Peyer's patch (tissue), 4 donors: ENCODE measurements around the gene TEX53.

Source experiments
- POLR2A ChIP-seq, 2 donors: fragments of 450-650 bp; IDR thresholded peaks; one replicate each; pipeline ENCODE4 v1.5.1; 2017; ENCODE audit warnings: antibody characterized with exemption in 2 of 2, mild to moderate bottlenecking in 2 of 2, moderate library complexity in 2 of 2
- TF ChIP-seq, protein P1 (sequence below), 6 experiments: fragments of 450-650 bp in 4 of 6; fragments of 200-600 bp in 2 of 6; sonication (generic) in 1 of 6; IDR thresholded peaks; one replicate each; pipeline ENCODE4 v1.5.1; 2017 to 2019; ENCODE audit warnings: antibody characterized with exemption in 6 of 6, mild to moderate bottlenecking in 3 of 6, moderate library complexity in 1 of 6

DNA sequence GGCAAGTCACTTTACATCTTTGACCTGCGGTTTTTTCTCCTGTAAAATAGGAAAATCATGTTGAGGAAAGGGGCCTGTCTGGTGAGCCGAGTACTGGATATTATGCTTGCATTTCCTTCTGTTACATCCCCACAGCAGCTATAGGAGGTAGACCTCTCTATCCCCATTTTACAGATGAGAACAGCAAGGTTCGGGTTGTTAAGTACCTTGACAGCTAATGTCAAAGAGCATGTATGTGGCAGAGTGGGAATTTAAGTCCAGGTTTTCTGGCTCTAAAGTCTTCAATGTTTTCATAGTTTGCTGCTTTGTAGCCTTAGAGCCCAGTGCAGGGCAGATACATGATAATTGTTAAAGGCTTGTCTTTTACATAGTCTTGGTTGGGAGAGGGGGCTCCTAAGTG, 43.7 kb downstream of the TEX53 start:
- TF ChIP-seq, protein P1, sequence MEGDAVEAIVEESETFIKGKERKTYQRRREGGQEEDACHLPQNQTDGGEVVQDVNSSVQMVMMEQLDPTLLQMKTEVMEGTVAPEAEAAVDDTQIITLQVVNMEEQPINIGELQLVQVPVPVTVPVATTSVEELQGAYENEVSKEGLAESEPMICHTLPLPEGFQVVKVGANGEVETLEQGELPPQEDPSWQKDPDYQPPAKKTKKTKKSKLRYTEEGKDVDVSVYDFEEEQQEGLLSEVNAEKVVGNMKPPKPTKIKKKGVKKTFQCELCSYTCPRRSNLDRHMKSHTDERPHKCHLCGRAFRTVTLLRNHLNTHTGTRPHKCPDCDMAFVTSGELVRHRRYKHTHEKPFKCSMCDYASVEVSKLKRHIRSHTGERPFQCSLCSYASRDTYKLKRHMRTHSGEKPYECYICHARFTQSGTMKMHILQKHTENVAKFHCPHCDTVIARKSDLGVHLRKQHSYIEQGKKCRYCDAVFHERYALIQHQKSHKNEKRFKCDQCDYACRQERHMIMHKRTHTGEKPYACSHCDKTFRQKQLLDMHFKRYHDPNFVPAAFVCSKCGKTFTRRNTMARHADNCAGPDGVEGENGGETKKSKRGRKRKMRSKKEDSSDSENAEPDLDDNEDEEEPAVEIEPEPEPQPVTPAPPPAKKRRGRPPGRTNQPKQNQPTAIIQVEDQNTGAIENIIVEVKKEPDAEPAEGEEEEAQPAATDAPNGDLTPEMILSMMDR (IDR thresholded peaks at IDR 0.05), result no peak
- no peak for TF ChIP-seq POLR2A (IDR thresholded peaks at IDR 0.05)
